ENCODE measurements around the gene TPO. TPM values are rescaled to one million over a fixed set of nuclear protein-coding genes. Genes with fewer than 3 reads are reported as not detected.

TPO gene
- total RNA-seq, 2 donors from 2014 or later: not detected

DNA sequence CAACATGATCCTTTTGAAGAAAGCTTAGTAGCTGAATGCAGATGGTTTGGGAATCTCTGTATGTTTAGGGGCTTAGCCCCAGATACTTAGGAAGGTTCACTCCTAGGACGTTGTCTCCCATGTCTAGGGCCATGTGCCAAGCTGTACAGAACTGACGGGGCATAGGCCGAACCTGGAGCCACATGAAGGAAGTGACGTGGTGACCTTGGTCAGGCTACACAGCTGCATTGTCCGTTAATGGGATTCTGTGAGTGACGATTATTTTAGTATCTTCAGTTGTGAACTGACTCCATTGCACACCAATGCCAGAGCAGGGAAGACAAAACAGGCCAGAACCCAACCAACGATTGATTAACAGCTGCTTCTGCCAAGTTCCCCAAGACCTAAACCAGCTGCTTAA, 139.3 kb downstream of the TPO start:
- peaks cover 29% of the 10 kb centered on the region for H3K27me3 Mint-ChIP-seq (ENCODE audit: insufficient read depth)
- Histone ChIP-seq H3K36me3 (ENCODE audit: control insufficient read depth, insufficient read depth, low read length) (no peaks in the 10 kb centered on the region), H3K27ac (ENCODE audit: low read depth, low read length) (no peak overlapping the region), H3K9me3 (ENCODE audit: control insufficient read depth, low read length) (no peaks in the 10 kb centered on the region), H3K9ac (ENCODE audit: extremely low read depth, low read length, poor library complexity, severe bottlenecking) (no peak overlapping the region), H3K4me3 (ENCODE audit: low read length) (no peak overlapping the region), H3K4me1 (ENCODE audit: control insufficient read depth, insufficient read depth, low read length) (peaks cover 2% of the 10 kb centered on the region), H3K27me3 (ENCODE audit: control insufficient read depth, insufficient read depth, low read length, poor library complexity, severe bottlenecking) (peaks cover 18% of the 10 kb centered on the region)
- H3K9me3 Mint-ChIP-seq: no peaks in the 10 kb centered on the region
- TF ChIP-seq, protein P1, sequence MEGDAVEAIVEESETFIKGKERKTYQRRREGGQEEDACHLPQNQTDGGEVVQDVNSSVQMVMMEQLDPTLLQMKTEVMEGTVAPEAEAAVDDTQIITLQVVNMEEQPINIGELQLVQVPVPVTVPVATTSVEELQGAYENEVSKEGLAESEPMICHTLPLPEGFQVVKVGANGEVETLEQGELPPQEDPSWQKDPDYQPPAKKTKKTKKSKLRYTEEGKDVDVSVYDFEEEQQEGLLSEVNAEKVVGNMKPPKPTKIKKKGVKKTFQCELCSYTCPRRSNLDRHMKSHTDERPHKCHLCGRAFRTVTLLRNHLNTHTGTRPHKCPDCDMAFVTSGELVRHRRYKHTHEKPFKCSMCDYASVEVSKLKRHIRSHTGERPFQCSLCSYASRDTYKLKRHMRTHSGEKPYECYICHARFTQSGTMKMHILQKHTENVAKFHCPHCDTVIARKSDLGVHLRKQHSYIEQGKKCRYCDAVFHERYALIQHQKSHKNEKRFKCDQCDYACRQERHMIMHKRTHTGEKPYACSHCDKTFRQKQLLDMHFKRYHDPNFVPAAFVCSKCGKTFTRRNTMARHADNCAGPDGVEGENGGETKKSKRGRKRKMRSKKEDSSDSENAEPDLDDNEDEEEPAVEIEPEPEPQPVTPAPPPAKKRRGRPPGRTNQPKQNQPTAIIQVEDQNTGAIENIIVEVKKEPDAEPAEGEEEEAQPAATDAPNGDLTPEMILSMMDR (conservative IDR thresholded peaks at IDR 0.05): no peak
- DNase-seq: no peak
- 90 to 97% methylated on average over 6 to 7 of the region's 7 CpGs for WGBS, 2 experiments (ENCODE audit: insufficient coverage in 1 of 2, insufficient read length in 1 of 2)
- no peak overlapping the region for H3K4me3 Mint-ChIP-seq
- no peak overlapping the region for H3K27ac Mint-ChIP-seq
- peaks cover 3% of the 10 kb centered on the region for H3K4me1 Mint-ChIP-seq
- H3K36me3 Mint-ChIP-seq (ENCODE audit: low read depth): no peaks in the 10 kb centered on the region

DNA sequence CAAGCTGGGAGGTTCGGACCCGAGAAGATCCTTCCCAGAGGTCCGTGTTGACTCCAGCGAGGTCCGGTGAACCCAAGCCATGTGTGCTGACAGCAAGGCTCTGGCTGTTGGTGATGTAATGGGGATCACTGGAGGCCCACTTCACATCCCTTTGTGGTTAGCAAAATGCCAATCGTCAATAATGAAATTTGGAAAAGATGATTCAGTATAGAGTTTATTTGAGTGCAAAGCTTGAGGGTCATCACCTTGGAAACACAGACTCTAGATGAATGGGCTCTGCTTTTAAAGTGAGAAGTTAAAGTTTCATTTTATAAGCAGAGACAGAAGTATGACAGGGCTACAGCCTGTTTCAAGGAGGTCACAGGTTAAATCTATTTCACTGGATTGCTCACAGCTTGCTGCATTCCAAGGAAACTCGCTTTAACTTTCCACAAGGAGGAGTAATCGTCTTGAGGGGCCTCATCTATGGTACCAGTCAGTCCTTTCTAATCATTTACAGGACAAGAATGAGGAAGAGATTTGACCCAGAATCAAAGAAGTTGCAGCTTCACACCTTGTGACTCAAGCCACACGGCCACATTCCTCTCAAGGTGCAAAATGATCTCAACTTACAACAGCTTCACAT, 140.5 kb downstream of the TPO start:
- Mint-ChIP-seq H3K27me3 (ENCODE audit: insufficient read depth) (peaks cover 29% of the 10 kb centered on the region), H3K4me3 (no peak overlapping the region), H3K36me3 (ENCODE audit: low read depth) (no peaks in the 10 kb centered on the region), H3K27ac (peak overlapping the region; percentile 59), H3K4me1 (peaks cover 3% of the 10 kb centered on the region), H3K9me3 (no peaks in the 10 kb centered on the region)
- H3K27me3 ChIP-seq (ENCODE audit: control insufficient read depth, insufficient read depth, low read length, poor library complexity, severe bottlenecking): peaks cover 18% of the 10 kb centered on the region
- peaks cover 2% of the 10 kb centered on the region for H3K4me1 ChIP-seq (ENCODE audit: control insufficient read depth, insufficient read depth, low read length)
- H3K9ac ChIP-seq (ENCODE audit: extremely low read depth, low read length, poor library complexity, severe bottlenecking): no peak overlapping the region
- no peak overlapping the region for H3K4me3 ChIP-seq (ENCODE audit: low read length)
- no peak overlapping the region for H3K27ac ChIP-seq (ENCODE audit: low read depth, low read length)
- peak; percentile 70 for DNase-seq
- H3K36me3 ChIP-seq (ENCODE audit: control insufficient read depth, insufficient read depth, low read length): no peaks in the 10 kb centered on the region
- 70 to 83% methylated on average over 7 to 9 of the region's 9 CpGs for WGBS, 2 experiments (ENCODE audit: insufficient coverage in 1 of 2, insufficient read length in 1 of 2)
- TF ChIP-seq, protein P1 (conservative IDR thresholded peaks at IDR 0.05): peak; percentile 67
- H3K9me3 ChIP-seq (ENCODE audit: control insufficient read depth, low read length): no peaks in the 10 kb centered on the region

DNA sequence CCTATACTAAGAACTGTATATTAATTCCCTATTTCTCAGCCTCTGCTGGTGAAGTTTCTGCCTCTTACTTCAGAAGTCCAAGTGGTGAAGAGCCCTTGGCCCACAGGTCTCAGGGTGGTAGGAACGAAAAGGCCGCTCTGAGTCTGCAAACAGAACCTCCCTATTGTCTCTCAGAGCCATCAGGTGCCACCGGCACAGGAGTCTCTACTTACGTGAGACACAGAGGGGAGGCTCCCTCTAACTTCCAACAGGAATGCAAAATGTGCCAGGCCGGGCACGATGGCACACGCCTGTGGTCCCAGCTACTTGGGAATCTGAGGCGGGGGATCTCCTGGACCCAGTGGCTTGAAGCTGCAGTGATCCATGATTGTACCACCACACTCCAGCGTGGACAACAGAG, 143.0 kb downstream of the TPO start:
- Histone ChIP-seq H3K9ac (ENCODE audit: extremely low read depth, low read length, poor library complexity, severe bottlenecking) (no peak overlapping the region), H3K4me3 (ENCODE audit: low read length) (no peak overlapping the region), H3K27ac (ENCODE audit: low read depth, low read length) (no peak overlapping the region), H3K27me3 (ENCODE audit: control insufficient read depth, insufficient read depth, low read length, poor library complexity, severe bottlenecking) (peaks cover 7% of the 10 kb centered on the region), H3K36me3 (ENCODE audit: control insufficient read depth, insufficient read depth, low read length) (no peaks in the 10 kb centered on the region), H3K4me1 (ENCODE audit: control insufficient read depth, insufficient read depth, low read length) (peaks cover 6% of the 10 kb centered on the region), H3K9me3 (ENCODE audit: control insufficient read depth, low read length) (no peaks in the 10 kb centered on the region)
- H3K9me3 Mint-ChIP-seq: no peaks in the 10 kb centered on the region
- DNase-seq: no peak
- H3K27me3 Mint-ChIP-seq (ENCODE audit: insufficient read depth): peaks cover 9% of the 10 kb centered on the region
- WGBS, 2 experiments (ENCODE audit: insufficient coverage in 1 of 2, insufficient read length in 1 of 2): 97 to 100% methylated on average over 5 to 9 of the region's 9 CpGs
- H3K4me3 Mint-ChIP-seq: no peak overlapping the region
- TF ChIP-seq, protein P1 (conservative IDR thresholded peaks at IDR 0.05): no peak
- H3K36me3 Mint-ChIP-seq (ENCODE audit: low read depth): no peaks in the 10 kb centered on the region
- peaks cover 15% of the 10 kb centered on the region for H3K4me1 Mint-ChIP-seq
- no peak overlapping the region for H3K27ac Mint-ChIP-seq
